Natural killer cell (primary cell): ENCODE results near the gene TMPRSS6. TPM values are rescaled to one million over a fixed set of nuclear protein-coding genes. Genes with fewer than 3 reads are reported as not detected.

Experiments used
- ATAC-seq, 3 donors: fragments of 150-1000 bp in 2 of 3; fragments of 200-7000 bp in 1 of 3; cut with Tn5 transposase; 1 replicate in 1 of 3; 2 replicates in 2 of 3; pipeline ENCODE4 v1.10.0; 2021; ENCODE audit warnings: mild to moderate bottlenecking in 2 of 3, moderate library complexity in 2 of 3
- DNase-seq, 2 donors: peaks; one replicate each; pipeline versions ENCODE4 v3.0.0 to v3.0.0-alpha.2; 2013 to 2021; ENCODE audit warnings: mixed read lengths in 1 of 2
- H3K27ac ChIP-seq: one replicate; pipeline ENCODE4 v1.5.1; 2013; ENCODE audit warnings: mild to moderate bottlenecking, low read length
- H3K27me3 ChIP-seq: one replicate; pipeline ENCODE4 v1.6.1; 2013; ENCODE audit warnings: low read length; ENCODE audit not compliant: control insufficient read depth, insufficient read depth
- H3K36me3 ChIP-seq: one replicate; pipeline ENCODE4 v1.6.1; 2013; ENCODE audit warnings: low read length; ENCODE audit not compliant: control insufficient read depth, insufficient read depth
- H3K4me1 ChIP-seq: one replicate; pipeline ENCODE4 v1.6.1; 2013; ENCODE audit warnings: low read length; ENCODE audit not compliant: control insufficient read depth, insufficient read depth
- H3K4me3 ChIP-seq: one replicate; pipeline ENCODE4 v1.5.1; 2013; ENCODE audit warnings: low read length
- H3K9me3 ChIP-seq: one replicate; pipeline ENCODE4 v1.6.1; 2013; ENCODE audit warnings: low read length; ENCODE audit not compliant: control insufficient read depth, insufficient read depth
- H3K27ac Mint-ChIP-seq, 2 donors: one replicate each; pipeline ENCODE4 v1.8.0; 2022; ENCODE audit warnings: mild to moderate bottlenecking in 2 of 2, mixed read lengths in 2 of 2, moderate library complexity in 1 of 2
- H3K27me3 Mint-ChIP-seq, 2 donors: one replicate each; pipeline ENCODE4 v1.8.0; 2022; ENCODE audit warnings: low read depth in 2 of 2, mixed read lengths in 2 of 2
- H3K36me3 Mint-ChIP-seq: one replicate; pipeline ENCODE4 v1.8.0; 2022; ENCODE audit warnings: mixed read lengths
- H3K4me1 Mint-ChIP-seq, 2 donors: one replicate each; pipeline ENCODE4 v1.8.0; 2022; ENCODE audit warnings: mixed read lengths in 2 of 2
- H3K4me3 Mint-ChIP-seq: one replicate; pipeline ENCODE4 v1.8.0; 2022; ENCODE audit warnings: mild to moderate bottlenecking, moderate library complexity, mixed read lengths
- H3K9me3 Mint-ChIP-seq, 2 donors: one replicate each; pipeline ENCODE4 v1.8.0; 2022; ENCODE audit warnings: mixed read lengths in 2 of 2
- WGBS: methylation state at CpG from one replicate; pipeline ENCODE4 v1.1.7; 2013; ENCODE audit warnings: missing lambda C conversion rate; ENCODE audit not compliant: insufficient coverage; 5-methylcytosine and 5-hydroxymethylcytosine counted together
- intact Hi-C: fragments of 100-400 bp; cut with micrococcal nuclease; formaldehyde crosslinking; loops from one replicate; pipeline ENCODE4 v1.14.2; 2022
- total RNA-seq, 4 donors: library from RNA; stranded (reverse); fragments of 120-200 nt in 1 of 4; gene quantifications; one replicate each; pipeline versions ENCODE4 v1.2.3 to v1.2.4, GENCODE V29; 2013 to 2022
- TF ChIP-seq, protein P1 (sequence below): fragments of 200-600 bp; IDR thresholded peaks from one replicate; pipeline ENCODE4 v1.8.0; 2022; ENCODE audit warnings: antibody characterized with exemption

Gene TMPRSS6
- total RNA-seq, 3 donors from 2014 or later (not counting 1 experiment from before 2014, with no cell fraction given) = 1.1 to 4.7 (median 3.4) TPM

GRCh38 chr22:37015587-37015878 lies 94.0 kb downstream of the TMPRSS6 start:
- 88% methylated on average over 4 of the region's 4 CpGs for WGBS
- Histone ChIP-seq H3K27ac (no peak overlapping the region), H3K4me3 (no peak overlapping the region), H3K4me1 (peaks cover 16% of the 10 kb centered on the region), H3K9me3 (no peaks in the 10 kb centered on the region), H3K27me3 (no peaks in the 10 kb centered on the region), H3K36me3 (no peaks in the 10 kb centered on the region)
- Mint-ChIP-seq H3K27ac (no peak overlapping the region), H3K36me3 (no peaks in the 10 kb centered on the region), H3K27me3 (no peaks in the 10 kb centered on the region), H3K9me3 (no peaks in the 10 kb centered on the region), H3K4me1 (peaks cover 0 to 14% of the 10 kb centered on the region in 2 donors), H3K4me3 (no peak overlapping the region)
- intact Hi-C loops = no loop called here
- TF ChIP-seq, protein P1, sequence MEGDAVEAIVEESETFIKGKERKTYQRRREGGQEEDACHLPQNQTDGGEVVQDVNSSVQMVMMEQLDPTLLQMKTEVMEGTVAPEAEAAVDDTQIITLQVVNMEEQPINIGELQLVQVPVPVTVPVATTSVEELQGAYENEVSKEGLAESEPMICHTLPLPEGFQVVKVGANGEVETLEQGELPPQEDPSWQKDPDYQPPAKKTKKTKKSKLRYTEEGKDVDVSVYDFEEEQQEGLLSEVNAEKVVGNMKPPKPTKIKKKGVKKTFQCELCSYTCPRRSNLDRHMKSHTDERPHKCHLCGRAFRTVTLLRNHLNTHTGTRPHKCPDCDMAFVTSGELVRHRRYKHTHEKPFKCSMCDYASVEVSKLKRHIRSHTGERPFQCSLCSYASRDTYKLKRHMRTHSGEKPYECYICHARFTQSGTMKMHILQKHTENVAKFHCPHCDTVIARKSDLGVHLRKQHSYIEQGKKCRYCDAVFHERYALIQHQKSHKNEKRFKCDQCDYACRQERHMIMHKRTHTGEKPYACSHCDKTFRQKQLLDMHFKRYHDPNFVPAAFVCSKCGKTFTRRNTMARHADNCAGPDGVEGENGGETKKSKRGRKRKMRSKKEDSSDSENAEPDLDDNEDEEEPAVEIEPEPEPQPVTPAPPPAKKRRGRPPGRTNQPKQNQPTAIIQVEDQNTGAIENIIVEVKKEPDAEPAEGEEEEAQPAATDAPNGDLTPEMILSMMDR = no peak
- ATAC-seq = no peak
- DNase-seq = no peak

Other genes with a start within 250 kb of the TMPRSS6 start
- gene NCF4, start 248.7 kb downstream of the TMPRSS6 start, total RNA-seq = 10 to 100 TPM in 1 of 3 donors, 1 to 10 TPM in 2; 2.6 to 33.2 (median 3.1) TPM
- 100 to 1,000 TPM in 1 of 3 donors, 1 to 10 TPM in 2; 3.8 to 274 (median 8.2) TPM for gene CSF2RB, start 196.1 kb downstream of the TMPRSS6 start, total RNA-seq
- 1 to 10 TPM; 3.1 to 4.9 (median 4.3) TPM for gene TST, start 90.3 kb downstream of the TMPRSS6 start, total RNA-seq
- 10 to 100 TPM; 21.4 to 23.9 (median 22.9) TPM for gene MPST, start 90.0 kb downstream of the TMPRSS6 start, total RNA-seq
- gene KCTD17, start 58.0 kb downstream of the TMPRSS6 start, total RNA-seq = 10 to 100 TPM; 21.3 to 29.4 (median 22.9) TPM
- 1,000 to 10,000 TPM in 2 of 3 donors, 100 to 1,000 TPM in 1; 905 to 1,386 (median 1,021) TPM for gene IL2RB, start 40.2 kb upstream of the TMPRSS6 start, total RNA-seq
- 10 to 100 TPM in 1 of 3 donors, 1 to 10 TPM in 2; 6.0 to 10.3 (median 6.7) TPM for gene C1QTNF6, start 78.5 kb upstream of the TMPRSS6 start, total RNA-seq
- under 1 TPM; 0.20 to 0.64 (median 0.23) TPM for gene SSTR3, start 102.8 kb upstream of the TMPRSS6 start, total RNA-seq
- gene RAC2, start 134.6 kb upstream of the TMPRSS6 start, total RNA-seq = 100 to 1,000 TPM; 647 to 744 (median 741) TPM
- 100 to 1,000 TPM; 219 to 260 (median 249) TPM for gene CYTH4, start 172.8 kb upstream of the TMPRSS6 start, total RNA-seq